Common myeloid progenitor, CD34-positive (primary cell): ENCODE results near the gene TMEM17.

ENCODE experiments used
- CTCF ChIA-PET: fragments of 350-600 bp; sonication (Branson Sonifier 250); formaldehyde crosslinking; loops from one replicate; lab custom pipeline; 2021; ENCODE audit warnings: antibody characterized with exemption; lab: Charles Lee
- POLR2A ChIA-PET: fragments of 350-600 bp; sonication (Branson Sonifier 250); formaldehyde crosslinking; loops from one replicate; lab custom pipeline; 2021; ENCODE audit warnings: antibody characterized with exemption; lab: Charles Lee
- DNase-seq, 3 donors: peaks; one replicate each; pipeline versions ENCODE4 v3.0.0 to v3.0.0-alpha.2; 2013
- H3K27ac ChIP-seq, 2 experiments: 1 replicate in 1 of 2; 2 replicates in 1 of 2; pipeline ENCODE4 v1.7.0; 2013; ENCODE audit warnings: inconsistent platforms in 2 of 2, low read length in 2 of 2, mild to moderate bottlenecking in 2 of 2, low read depth in 1 of 2, moderate library complexity in 1 of 2; ENCODE audit not compliant: severe bottlenecking in 2 of 2, insufficient read depth in 1 of 2, poor library complexity in 1 of 2
- H3K27me3 ChIP-seq, 5 experiments: replicated peaks in 2 of 5; 1 replicate in 3 of 5; 2 replicates in 2 of 5; pipeline versions ENCODE4 v1.6.1 to v1.7.0; 2013; ENCODE audit warnings: low read length in 4 of 5, mild to moderate bottlenecking in 2 of 5, moderate library complexity in 2 of 5, inconsistent platforms in 1 of 5; ENCODE audit not compliant: insufficient read depth in 5 of 5, control insufficient read depth in 4 of 5
- H3K36me3 ChIP-seq, 4 experiments: 1 replicate in 2 of 4; 2 replicates in 2 of 4; pipeline versions ENCODE4 v1.6.1 to v1.7.0; 2013; ENCODE audit warnings: low read length in 3 of 4, control low read depth in 1 of 4, mild to moderate bottlenecking in 1 of 4; ENCODE audit not compliant: control insufficient read depth in 4 of 4, insufficient read depth in 4 of 4
- H3K4me1 ChIP-seq, 4 experiments: 1 replicate in 3 of 4; 2 replicates in 1 of 4; pipeline versions ENCODE4 v1.6.1 to v1.7.1; 2013; ENCODE audit warnings: low read length in 3 of 4, mild to moderate bottlenecking in 3 of 4, control low read depth in 1 of 4, inconsistent platforms in 1 of 4, moderate library complexity in 1 of 4; ENCODE audit not compliant: control insufficient read depth in 4 of 4, insufficient read depth in 4 of 4; ENCODE audit errors: control extremely low read depth in 1 of 4
- H3K4me3 ChIP-seq, 7 experiments: 1 replicate in 4 of 7; 2 replicates in 3 of 7; pipeline versions ENCODE4 v1.5.1 to v1.7.0; 2013; ENCODE audit warnings: mild to moderate bottlenecking in 7 of 7, low read length in 6 of 7, moderate library complexity in 6 of 7, inconsistent platforms in 2 of 7, low read depth in 2 of 7, control low read depth in 1 of 7; ENCODE audit not compliant: insufficient read depth in 4 of 7, control insufficient read depth in 1 of 7; ENCODE audit errors: extremely low read depth in 1 of 7
- H3K9me3 ChIP-seq, 5 experiments: 1 replicate in 4 of 5; 2 replicates in 1 of 5; pipeline versions ENCODE4 v1.6.1 to v1.7.1; 2013; ENCODE audit warnings: low read length in 4 of 5, mild to moderate bottlenecking in 2 of 5, inconsistent platforms in 1 of 5, low read depth in 1 of 5, moderate library complexity in 1 of 5; ENCODE audit not compliant: control insufficient read depth in 4 of 5, insufficient read depth in 2 of 5; ENCODE audit errors: control extremely low read depth in 1 of 5
- WGBS: methylation state at CpG from one replicate; pipeline ENCODE4 v1.1.5; 2013; ENCODE audit not compliant: insufficient coverage; 5-methylcytosine and 5-hydroxymethylcytosine counted together

TMEM17 gene

DNA sequence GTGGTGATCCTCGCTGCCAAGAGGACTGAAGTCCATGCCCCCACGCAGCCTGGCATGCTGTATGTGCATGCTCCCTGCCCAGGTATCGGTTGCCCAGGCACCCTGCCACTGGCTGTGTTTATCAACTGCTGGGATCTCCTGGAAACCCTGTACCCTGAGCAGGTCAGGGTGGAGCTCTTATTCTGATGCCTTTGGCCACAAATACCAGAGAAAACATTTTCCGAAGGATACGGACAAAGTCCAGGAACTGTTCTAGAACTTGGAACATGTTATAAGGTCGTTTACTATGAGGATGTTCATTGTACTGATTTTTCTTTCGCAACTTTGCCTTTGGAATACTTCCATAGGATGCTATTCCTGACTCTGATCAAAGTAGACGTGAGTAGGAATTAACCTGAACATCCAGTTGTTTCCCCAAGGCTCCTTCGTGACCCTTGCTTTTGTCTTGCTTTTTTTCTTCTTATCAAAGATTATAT, 55.2 kb downstream of the TMEM17 start:
- CTCF ChIA-PET: no interaction called here

More for the DNA sequence above, 55.2 kb downstream of the TMEM17 start:
- Histone ChIP-seq H3K36me3 (no peaks in the 10 kb centered on the region), H3K9me3 (no peaks in the 10 kb centered on the region), H3K4me1 (no peaks in the 10 kb centered on the region), H3K27me3 (no peaks in the 10 kb centered on the region), H3K4me3 (no peak overlapping the region), H3K27ac (no peak overlapping the region)
- POLR2A ChIA-PET: no interaction called here
- DNase-seq: no peak
- WGBS: 96% methylated on average over 9 of the region's 9 CpGs
